PC-3 (cell line): ENCODE data around the gene TMEM87B.

ENCODE experiments used
- EZH2 ChIP-seq: fragments of 300-600 bp; sonication (generic); IDR thresholded peaks from one replicate; pipeline ENCODE4 v1.6.1; 2017; ENCODE audit warnings: antibody characterized with exemption, mild to moderate bottlenecking, low read length; ENCODE audit not compliant: unreplicated experiment
- TF ChIP-seq, protein P1 (sequence below): fragments of 300-600 bp; sonication (generic); conservative IDR thresholded peaks from 2 replicates; pipeline ENCODE4 v1.5.1; 2017; ENCODE audit warnings: antibody characterized with exemption, low read depth, mild to moderate bottlenecking, low read length

DNA sequence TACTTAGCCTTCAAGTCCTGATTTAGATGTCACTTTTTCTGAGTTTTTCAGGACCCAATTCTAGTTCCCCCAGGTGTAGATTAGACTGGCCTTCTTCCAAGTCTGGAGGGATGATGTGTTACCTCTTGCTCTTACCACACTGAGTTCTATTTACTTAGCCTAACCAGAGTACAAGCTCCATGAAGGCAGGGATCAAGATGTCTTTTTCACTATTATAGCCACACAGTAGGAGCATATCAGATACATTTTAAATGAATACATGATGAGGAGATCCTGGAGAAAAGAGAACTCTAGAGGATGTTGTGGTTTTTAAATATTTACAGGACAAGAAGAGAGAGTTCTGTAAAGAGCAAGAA, 30.3 kb downstream of the TMEM87B start:
- no peak for TF ChIP-seq EZH2
- TF ChIP-seq, protein P1, sequence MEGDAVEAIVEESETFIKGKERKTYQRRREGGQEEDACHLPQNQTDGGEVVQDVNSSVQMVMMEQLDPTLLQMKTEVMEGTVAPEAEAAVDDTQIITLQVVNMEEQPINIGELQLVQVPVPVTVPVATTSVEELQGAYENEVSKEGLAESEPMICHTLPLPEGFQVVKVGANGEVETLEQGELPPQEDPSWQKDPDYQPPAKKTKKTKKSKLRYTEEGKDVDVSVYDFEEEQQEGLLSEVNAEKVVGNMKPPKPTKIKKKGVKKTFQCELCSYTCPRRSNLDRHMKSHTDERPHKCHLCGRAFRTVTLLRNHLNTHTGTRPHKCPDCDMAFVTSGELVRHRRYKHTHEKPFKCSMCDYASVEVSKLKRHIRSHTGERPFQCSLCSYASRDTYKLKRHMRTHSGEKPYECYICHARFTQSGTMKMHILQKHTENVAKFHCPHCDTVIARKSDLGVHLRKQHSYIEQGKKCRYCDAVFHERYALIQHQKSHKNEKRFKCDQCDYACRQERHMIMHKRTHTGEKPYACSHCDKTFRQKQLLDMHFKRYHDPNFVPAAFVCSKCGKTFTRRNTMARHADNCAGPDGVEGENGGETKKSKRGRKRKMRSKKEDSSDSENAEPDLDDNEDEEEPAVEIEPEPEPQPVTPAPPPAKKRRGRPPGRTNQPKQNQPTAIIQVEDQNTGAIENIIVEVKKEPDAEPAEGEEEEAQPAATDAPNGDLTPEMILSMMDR: no peak
